Prostate gland (tissue), 2 donors: ENCODE data around the gene AIFM1. TPM values are rescaled to one million over a fixed set of nuclear protein-coding genes. Genes with fewer than 3 reads are reported as not detected.

Experiments used
- DNase-seq: peaks from one replicate; pipeline ENCODE4 v3.0.0-alpha.2; 2019; ENCODE audit warnings: low spot score
- H3K27ac ChIP-seq, 2 donors: fragments of 200-600 bp; sonication (generic); 2 replicates each; pipeline ENCODE4 v1.5.1; 2017 to 2019
- H3K27me3 ChIP-seq: fragments of 200-600 bp; sonication (generic); replicated peaks from 2 replicates; pipeline ENCODE4 v1.5.1; 2019; ENCODE audit not compliant: insufficient read depth
- H3K36me3 ChIP-seq, 2 donors: fragments of 200-600 bp; sonication (generic); 1 replicate in 1 of 2; 2 replicates in 1 of 2; pipeline versions ENCODE4 v1.5.1 to v1.8.1; 2017 to 2019
- H3K4me1 ChIP-seq: fragments of 200-600 bp; sonication (generic); replicated peaks from 2 replicates; pipeline ENCODE4 v1.5.1; 2019
- H3K4me3 ChIP-seq, 2 donors: fragments of 200-600 bp; sonication (generic); 2 replicates each; pipeline ENCODE4 v1.5.1; 2017 to 2019
- H3K9me3 ChIP-seq: fragments of 200-600 bp; sonication (generic); 2 replicates; pipeline ENCODE4 v1.5.1; 2017
- POLR2A ChIP-seq: fragments of 450-650 bp; IDR thresholded peaks from one replicate; pipeline ENCODE4 v1.6.1; 2016; ENCODE audit warnings: antibody characterized with exemption, mild to moderate bottlenecking
- POLR2AphosphoS5 ChIP-seq: sonication (generic); formaldehyde crosslinking; IDR thresholded peaks from one replicate; pipeline ENCODE4 v1.6.1; 2017; ENCODE audit warnings: antibody characterized with exemption
- WGBS: methylation state at CpG from one replicate; pipeline ENCODE4 v1.1.5; 2018; 5-methylcytosine and 5-hydroxymethylcytosine counted together
- intact Hi-C: fragments of 100-400 bp; cut with DNase I; formaldehyde crosslinking; loops from one replicate; pipeline ENCODE4 v1.14.2; 2022
- total RNA-seq, 2 donors: library from RNA; depleted of rRNA; stranded (reverse); fragments of >200 nt; gene quantifications; one replicate each; pipeline ENCODE4 v1.1.0, GENCODE V29; 2016
- TF ChIP-seq, protein P1 (sequence below), 4 experiments: fragments of 200-600 bp in 2 of 4; fragments of 450-650 bp in 2 of 4; sonication (generic) in 2 of 4; IDR thresholded peaks; 1 replicate in 3 of 4; 2 replicates in 1 of 4; pipeline ENCODE4 v1.5.1; 2016 to 2019; ENCODE audit warnings: antibody characterized with exemption in 4 of 4, mild to moderate bottlenecking in 2 of 4, moderate library complexity in 2 of 4

AIFM1 gene
- total RNA-seq, 2 donors from 2014 or later: 21.8 to 32.2 TPM

DNA sequence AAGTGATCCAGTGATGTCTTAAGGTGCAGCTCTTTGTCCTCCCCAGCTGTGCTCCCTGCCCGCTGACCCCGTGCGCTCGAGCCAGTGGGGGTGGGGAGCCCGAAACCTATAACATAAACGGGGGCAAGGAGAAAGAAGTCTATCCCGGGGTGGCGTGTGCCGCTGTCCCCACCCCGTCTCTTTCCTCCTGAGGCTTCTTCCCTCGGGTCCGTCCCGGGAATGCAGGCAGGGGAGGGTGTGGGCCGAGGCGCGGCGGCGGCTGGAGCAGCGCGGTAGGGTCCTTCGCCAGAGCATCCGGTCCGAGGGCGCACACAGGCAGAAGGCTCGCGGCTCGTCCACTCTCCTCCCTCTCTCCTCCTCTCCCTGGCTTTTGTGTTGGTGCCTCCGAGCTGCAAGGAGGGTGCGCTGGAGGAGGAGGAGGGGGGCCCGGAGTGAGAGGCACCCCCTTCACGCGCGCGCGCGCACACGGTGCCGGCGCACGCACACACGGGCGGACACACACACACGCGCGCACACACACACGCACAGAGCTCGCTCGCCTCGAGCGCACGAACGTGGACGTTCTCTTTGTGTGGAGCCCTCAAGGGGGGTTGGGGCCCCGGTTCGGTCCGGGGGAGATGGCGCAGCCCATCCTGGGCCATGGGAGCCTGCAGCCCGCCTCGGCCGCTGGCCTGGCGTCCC lies 5.9 kb upstream of the AIFM1 start, which contains the start of gene RAB33A:
Gene RAB33A (plus strand): TSS at position 517 of the 681 bp plus-strand sequence. CDS start 101 bp downstream, at position 618.
- no peaks in the 10 kb centered on the region for H3K4me1 ChIP-seq
- H3K4me3 ChIP-seq: peak within 1 kb of the TSS; percentile 18 to 28
- H3K27ac ChIP-seq: no peak within 1 kb of the TSS
- H3K27me3 ChIP-seq: no peaks in the 10 kb centered on the region
- no peak for DNase-seq
- no peaks in the 10 kb centered on the region for H3K9me3 ChIP-seq
- TF ChIP-seq, protein P1, sequence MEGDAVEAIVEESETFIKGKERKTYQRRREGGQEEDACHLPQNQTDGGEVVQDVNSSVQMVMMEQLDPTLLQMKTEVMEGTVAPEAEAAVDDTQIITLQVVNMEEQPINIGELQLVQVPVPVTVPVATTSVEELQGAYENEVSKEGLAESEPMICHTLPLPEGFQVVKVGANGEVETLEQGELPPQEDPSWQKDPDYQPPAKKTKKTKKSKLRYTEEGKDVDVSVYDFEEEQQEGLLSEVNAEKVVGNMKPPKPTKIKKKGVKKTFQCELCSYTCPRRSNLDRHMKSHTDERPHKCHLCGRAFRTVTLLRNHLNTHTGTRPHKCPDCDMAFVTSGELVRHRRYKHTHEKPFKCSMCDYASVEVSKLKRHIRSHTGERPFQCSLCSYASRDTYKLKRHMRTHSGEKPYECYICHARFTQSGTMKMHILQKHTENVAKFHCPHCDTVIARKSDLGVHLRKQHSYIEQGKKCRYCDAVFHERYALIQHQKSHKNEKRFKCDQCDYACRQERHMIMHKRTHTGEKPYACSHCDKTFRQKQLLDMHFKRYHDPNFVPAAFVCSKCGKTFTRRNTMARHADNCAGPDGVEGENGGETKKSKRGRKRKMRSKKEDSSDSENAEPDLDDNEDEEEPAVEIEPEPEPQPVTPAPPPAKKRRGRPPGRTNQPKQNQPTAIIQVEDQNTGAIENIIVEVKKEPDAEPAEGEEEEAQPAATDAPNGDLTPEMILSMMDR (IDR thresholded peaks at IDR 0.05): no peak
- no peak for TF ChIP-seq POLR2AphosphoS5
- no peak for TF ChIP-seq POLR2A
- H3K36me3 ChIP-seq: no peaks in the 10 kb centered on the region
- WGBS: no CpG with 5 or more reads among the region's 61 CpGs
- intact Hi-C loops: no loop called here

DNA sequence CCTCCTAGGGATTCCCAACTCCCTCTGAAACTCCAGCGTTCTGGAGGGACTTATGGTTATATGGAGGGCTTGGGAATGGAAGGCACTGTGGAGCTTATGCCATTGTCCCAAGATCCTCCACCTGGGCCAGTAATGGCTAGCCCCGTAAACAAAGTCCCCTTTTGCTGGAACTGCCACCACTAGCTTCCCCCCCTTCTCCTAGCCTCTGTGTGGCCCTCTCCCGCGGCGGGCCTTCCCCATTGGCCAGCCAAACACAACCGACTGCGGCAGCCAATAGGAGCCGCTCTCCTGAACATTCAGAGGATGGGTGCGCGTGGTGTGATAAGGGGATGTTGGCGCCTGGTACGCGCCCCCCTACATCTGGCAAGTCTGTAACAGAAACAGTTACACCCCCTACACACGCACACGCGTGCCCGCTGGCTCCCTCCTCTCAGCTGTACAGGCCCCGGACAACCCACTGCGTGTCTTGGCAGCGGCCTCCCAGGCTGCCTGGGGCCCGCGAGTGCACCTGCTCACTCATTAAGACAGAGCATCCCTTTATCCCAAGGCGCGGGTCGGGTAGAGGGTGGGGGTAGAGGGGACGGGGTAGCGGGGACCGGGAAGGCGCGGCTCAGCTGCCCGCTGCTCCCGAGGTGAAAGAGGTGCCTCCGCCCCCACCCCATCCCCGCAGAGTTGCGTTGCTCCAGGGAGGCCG lies 5.3 kb upstream of the AIFM1 start:
- WGBS: 1% methylated on average over 9 of the region's 36 CpGs
- peak overlapping the region; percentile 18 to 28 for H3K4me3 ChIP-seq
- intact Hi-C loops: no loop called here

DNA sequence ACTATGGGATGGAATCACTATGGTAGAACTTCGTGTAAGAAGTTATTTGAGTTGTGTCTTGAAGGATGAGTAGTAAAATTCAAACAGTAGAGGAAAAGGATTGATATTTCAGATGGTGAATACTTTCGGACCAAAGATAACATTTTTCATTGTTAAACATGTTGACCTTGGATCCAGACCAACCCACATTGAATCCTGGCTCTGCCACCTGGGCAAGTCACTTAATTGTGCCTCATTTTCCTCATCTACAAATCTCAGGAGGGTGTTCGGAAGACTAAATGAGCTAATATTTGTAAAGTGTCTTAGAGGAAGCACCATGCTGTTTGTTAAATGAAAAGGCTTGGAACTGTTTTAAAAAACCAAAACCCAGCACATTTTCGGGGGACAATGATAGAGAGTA lies 1.4 kb upstream of the AIFM1 start:
- no peaks in the 10 kb centered on the region for H3K36me3 ChIP-seq
- H3K4me3 ChIP-seq: no peak overlapping the region
- 46% methylated on average over 4 of the region's 4 CpGs for WGBS
- intact Hi-C loops: loop anchor here (5.0 kb wide), 1 partner anchor 55 kb away; the partner anchor contains the start of gene ELF4
- DNase-seq: no peak
- TF ChIP-seq, protein P1 (IDR thresholded peaks at IDR 0.05): no peak
- TF ChIP-seq POLR2AphosphoS5 (no peak), POLR2A (no peak)
- H3K9me3 ChIP-seq: no peaks in the 10 kb centered on the region
- no peaks in the 10 kb centered on the region for H3K4me1 ChIP-seq
- H3K27me3 ChIP-seq: no peaks in the 10 kb centered on the region
- H3K27ac ChIP-seq: no peak overlapping the region

More for the DNA sequence above, 5.3 kb upstream of the AIFM1 start:
- DNase-seq: no peak
- H3K9me3 ChIP-seq: no peaks in the 10 kb centered on the region
- no peaks in the 10 kb centered on the region for H3K4me1 ChIP-seq
- no peaks in the 10 kb centered on the region for H3K36me3 ChIP-seq
- H3K27ac ChIP-seq: no peak overlapping the region
- no peaks in the 10 kb centered on the region for H3K27me3 ChIP-seq
- TF ChIP-seq POLR2AphosphoS5: no peak
- TF ChIP-seq, protein P1 (IDR thresholded peaks at IDR 0.05): no peak

DNA sequence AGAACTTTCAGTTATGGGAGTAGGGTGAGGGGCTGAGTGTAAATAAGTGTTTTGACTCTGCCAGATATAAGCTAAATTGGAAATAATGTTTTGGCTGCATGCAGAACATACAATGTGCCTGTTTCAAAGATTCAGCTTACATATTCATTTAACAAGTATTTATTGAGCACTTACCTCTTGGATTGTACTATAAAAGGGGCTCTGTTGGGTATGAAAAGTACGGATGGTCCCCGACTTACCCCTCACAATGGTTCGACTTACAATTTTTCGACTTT lies 799 bp upstream of the AIFM1 start:
- H3K4me1 ChIP-seq: no peaks in the 10 kb centered on the region
- no peak for DNase-seq
- peak overlapping the region; percentile 42 to 48 for H3K4me3 ChIP-seq
- peak overlapping the region; percentile 78 to 84 for H3K27ac ChIP-seq
- WGBS: 4% methylated on average over 4 of the region's 4 CpGs
- no peak for TF ChIP-seq POLR2A
- TF ChIP-seq POLR2AphosphoS5: no peak
- TF ChIP-seq, protein P1 (IDR thresholded peaks at IDR 0.05): no peak
- no peaks in the 10 kb centered on the region for H3K9me3 ChIP-seq
- intact Hi-C loops: loop anchor here (5.0 kb wide), 1 partner anchor 54 kb away; the partner anchor contains the start of gene ELF4
- H3K36me3 ChIP-seq: no peaks in the 10 kb centered on the region
- no peaks in the 10 kb centered on the region for H3K27me3 ChIP-seq
